CD4-positive, alpha-beta memory T cell (primary cell): Measurements from ENCODE around the gene DNAJA2. TPM values are rescaled to one million over a fixed set of nuclear protein-coding genes. Genes with fewer than 3 reads are reported as not detected.

Source experiments
- CTCF ChIA-PET: fragments of 350-600 bp; sonication (Branson Sonifier 250); formaldehyde crosslinking; loops from one replicate; lab custom pipeline; 2021; ENCODE audit warnings: inconsistent platforms; ENCODE audit not compliant: partially characterized antibody; lab: Charles Lee
- POLR2A ChIA-PET: fragments of 350-600 bp; sonication (Branson Sonifier 250); formaldehyde crosslinking; loops from one replicate; lab custom pipeline; 2021; ENCODE audit not compliant: partially characterized antibody; lab: Charles Lee
- DNase-seq, 5 donors: peaks; one replicate each; pipeline versions ENCODE4 v3.0.0 to v3.0.0-alpha.2; 2020 to 2022; ENCODE audit warnings: mixed read lengths in 1 of 5
- H3K27ac ChIP-seq: one replicate; pipeline ENCODE4 v1.7.0; 2013; ENCODE audit warnings: low read depth, low read length
- H3K27me3 ChIP-seq: 2 replicates; pipeline ENCODE4 v1.7.0; 2013; ENCODE audit warnings: mild to moderate bottlenecking, low read length, moderate library complexity; ENCODE audit not compliant: insufficient read depth
- H3K36me3 ChIP-seq: 2 replicates; pipeline ENCODE4 v1.7.0; 2013; ENCODE audit warnings: mild to moderate bottlenecking, low read length, moderate library complexity; ENCODE audit not compliant: insufficient read depth
- H3K4me1 ChIP-seq: 2 replicates; pipeline ENCODE4 v1.7.0; 2013; ENCODE audit warnings: mild to moderate bottlenecking, low read length, moderate library complexity; ENCODE audit not compliant: insufficient read depth
- H3K4me3 ChIP-seq, 2 donors: one replicate each; pipeline ENCODE4 v1.7.0; 2013; ENCODE audit warnings: low read length in 2 of 2, mild to moderate bottlenecking in 1 of 2
- H3K9me3 ChIP-seq, 2 donors: one replicate each; pipeline ENCODE4 v1.7.0; 2013; ENCODE audit warnings: low read length in 2 of 2, control low read depth in 1 of 2; ENCODE audit not compliant: control insufficient read depth in 1 of 2
- H3K27ac Mint-ChIP-seq, 7 donors: one replicate each; pipeline ENCODE4 v1.8.0; 2020 to 2021; ENCODE audit warnings: mixed read lengths in 7 of 7, mild to moderate bottlenecking in 6 of 7, inconsistent platforms in 3 of 7, moderate library complexity in 3 of 7
- H3K27me3 Mint-ChIP-seq, 2 donors: one replicate each; pipeline ENCODE4 v1.8.0; 2020 to 2021; ENCODE audit warnings: mixed read lengths in 2 of 2
- H3K36me3 Mint-ChIP-seq, 2 donors: one replicate each; pipeline ENCODE4 v1.8.0; 2020 to 2021; ENCODE audit warnings: mixed read lengths in 2 of 2, inconsistent platforms in 1 of 2, mild to moderate bottlenecking in 1 of 2
- H3K4me1 Mint-ChIP-seq, 4 donors: one replicate each; pipeline ENCODE4 v1.8.0; 2020 to 2021; ENCODE audit warnings: mixed read lengths in 4 of 4, mild to moderate bottlenecking in 1 of 4
- H3K4me3 Mint-ChIP-seq, 8 donors: one replicate each; pipeline ENCODE4 v1.8.0; 2020 to 2021; ENCODE audit warnings: mixed read lengths in 8 of 8, mild to moderate bottlenecking in 7 of 8, moderate library complexity in 6 of 8, inconsistent platforms in 3 of 8
- H3K9me3 Mint-ChIP-seq, 8 donors: one replicate each; pipeline ENCODE4 v1.8.0; 2020 to 2021; ENCODE audit warnings: mixed read lengths in 8 of 8, mild to moderate bottlenecking in 5 of 8, inconsistent platforms in 3 of 8, moderate library complexity in 1 of 8
- intact Hi-C: fragments of 100-400 bp; cut with micrococcal nuclease; formaldehyde crosslinking; loops from one replicate; pipeline ENCODE4 v1.15.1; 2023
- polyA plus RNA-seq, 2 donors: library from polyadenylated mRNA; unstranded; fragments of 300-500 nt; fragmentation: Illumina TruSeq; gene quantifications; one replicate each; pipeline ENCODE4 v1.2.3, GENCODE V29; 2021
- total RNA-seq, 2 experiments: library from RNA; stranded (reverse); gene quantifications; one replicate each; pipeline ENCODE4 v1.2.3, GENCODE V29; 2021

DNAJA2 gene
- total RNA-seq (10 to 100 TPM; 73.2 to 79.5 TPM), polyA plus RNA-seq (10 to 100 TPM; 79.2 to 95.6 TPM)

GRCh38 chr16:46973207-46973995 is at the start of gene DNAJA2:
Gene DNAJA2, minus strand, starts transcription at chr16:46973674. Its CDS starts 102 bp downstream, at chr16:46973572.
- Histone ChIP-seq H3K4me1 (peaks cover 64% of the 10 kb centered on the region), H3K36me3 (peaks cover 16% of the 10 kb centered on the region), H3K27me3 (no peaks in the 10 kb centered on the region), H3K4me3 (peak within 1 kb of the TSS; percentile 85 to 95), H3K27ac (peak within 1 kb of the TSS; percentile 91), H3K9me3 (no peaks in the 10 kb centered on the region)
- DNase-seq: peak; percentile 87 to 92 (median 91)
- Mint-ChIP-seq H3K36me3 (peaks cover 15 to 32% of the 10 kb centered on the region in 2 donors), H3K9me3 (no peaks in the 10 kb centered on the region), H3K4me1 (peaks cover 35 to 74% (median 54%) of the 10 kb centered on the region in 4 donors), H3K27ac (peak within 1 kb of the TSS; percentile 95 to 100 (median 99)), H3K4me3 (peak within 1 kb of the TSS; percentile 92 to 98 (median 95)), H3K27me3 (no peaks in the 10 kb centered on the region)
- intact Hi-C loops: loop anchor here (1.0 to 5.0 kb wide), 8 partner anchors 64 to 1637 kb away; partner anchors contain the start of genes C16orf87, ITFG1, LONP2 and N4BP1
- CTCF ChIA-PET: interaction anchor here (0.8 to 2.8 kb wide), 8 partner anchors 8 to 1650 kb away, joined by 3 to 13 read pairs (median 4); partner anchors contain the start of gene NETO2
- POLR2A ChIA-PET: interaction anchor here (0.6 to 2.9 kb wide), 31 partner anchors 8 to 1650 kb away, joined by 3 to 23 read pairs (median 5); partner anchors contain the start of genes C16orf87, GPT2, ITFG1 and LONP2

GRCh38 chr16:47019568-47019967 is 46.1 kb upstream of the DNAJA2 start:
- H3K9me3 Mint-ChIP-seq: no peaks in the 10 kb centered on the region
- POLR2A ChIA-PET: interaction anchor here (1.2 kb wide), 1 partner anchor 46 kb away, joined by 3 read pairs; no protein-coding TSS in a partner anchor
- DNase-seq: no peak
- H3K36me3 Mint-ChIP-seq: no peaks in the 10 kb centered on the region
- H3K9me3 ChIP-seq: no peaks in the 10 kb centered on the region
- no peaks in the 10 kb centered on the region for H3K27me3 ChIP-seq
- intact Hi-C loops: no loop called here
- no peak overlapping the region for H3K4me3 ChIP-seq
- CTCF ChIA-PET: interaction anchor here (0.8 to 3.5 kb wide), 3 partner anchors 11 to 166 kb away, joined by 3 to 16 read pairs (median 4); no protein-coding TSS in a partner anchor
- H3K4me3 Mint-ChIP-seq: no peak overlapping the region
- no peaks in the 10 kb centered on the region for H3K27me3 Mint-ChIP-seq
- H3K4me1 Mint-ChIP-seq: peaks cover 12 to 23% (median 19%) of the 10 kb centered on the region in 4 donors
- H3K36me3 ChIP-seq: no peaks in the 10 kb centered on the region
- no peak overlapping the region for H3K27ac Mint-ChIP-seq
- H3K4me1 ChIP-seq: peaks cover 11% of the 10 kb centered on the region
- H3K27ac ChIP-seq: no peak overlapping the region

GRCh38 chr16:47018223-47018891 is 44.9 kb upstream of the DNAJA2 start:
- peaks cover 12 to 23% (median 19%) of the 10 kb centered on the region in 4 donors for H3K4me1 Mint-ChIP-seq
- H3K27me3 ChIP-seq: no peaks in the 10 kb centered on the region
- peak in 4 of 5 donors; percentile 24 to 36 (median 33) for DNase-seq
- no peaks in the 10 kb centered on the region for H3K36me3 Mint-ChIP-seq
- peak overlapping the region in 1 of 8 donors; percentile 20 for H3K4me3 Mint-ChIP-seq
- no peaks in the 10 kb centered on the region for H3K27me3 Mint-ChIP-seq
- H3K27ac Mint-ChIP-seq: peak overlapping the region in 2 of 7 donors; percentile 10 to 17
- POLR2A ChIA-PET: interaction anchor here (1.2 kb wide), 1 partner anchor 44 kb away, joined by 3 read pairs; no protein-coding TSS in a partner anchor
- H3K36me3 ChIP-seq: no peaks in the 10 kb centered on the region
- CTCF ChIA-PET: interaction anchor here (0.6 to 3.5 kb wide), 5 partner anchors 9 to 68 kb away, joined by 3 to 16 read pairs (median 3); no protein-coding TSS in a partner anchor
- H3K9me3 Mint-ChIP-seq: no peaks in the 10 kb centered on the region
- H3K4me3 ChIP-seq: no peak overlapping the region
- intact Hi-C loops: loop anchor here (1.0 kb wide), 1 partner anchor 70 kb away; no protein-coding TSS in a partner anchor
- no peak overlapping the region for H3K27ac ChIP-seq
- no peaks in the 10 kb centered on the region for H3K9me3 ChIP-seq
- peaks cover 11% of the 10 kb centered on the region for H3K4me1 ChIP-seq

- no peak overlapping the region for H3K4me3 ChIP-seq
- no peak for DNase-seq
- H3K4me3 Mint-ChIP-seq: peak overlapping the region in 1 of 8 donors; percentile 32
- H3K27ac ChIP-seq: no peak overlapping the region
- H3K9me3 Mint-ChIP-seq: no peaks in the 10 kb centered on the region
- POLR2A ChIA-PET: interaction anchor here (1.2 kb wide), 1 partner anchor 43 kb away, joined by 3 read pairs; no protein-coding TSS in a partner anchor
- H3K36me3 ChIP-seq: no peaks in the 10 kb centered on the region
- H3K27me3 Mint-ChIP-seq: no peaks in the 10 kb centered on the region
- peaks cover 11% of the 10 kb centered on the region for H3K4me1 ChIP-seq
- no peaks in the 10 kb centered on the region for H3K9me3 ChIP-seq
- no peaks in the 10 kb centered on the region for H3K36me3 Mint-ChIP-seq
- H3K27ac Mint-ChIP-seq: peak overlapping the region in 1 of 7 donors; percentile 83
- intact Hi-C loops: loop anchor here (1.0 kb wide), 1 partner anchor 69 kb away; no protein-coding TSS in a partner anchor
- no peaks in the 10 kb centered on the region for H3K27me3 ChIP-seq
- peaks cover 12 to 23% (median 19%) of the 10 kb centered on the region in 4 donors for H3K4me1 Mint-ChIP-seq
- CTCF ChIA-PET: interaction anchor here (3.5 kb wide), 1 partner anchor 20 kb away, joined by 16 read pairs; no protein-coding TSS in a partner anchor
These were observed 44.2 kb upstream of the DNAJA2 start for GRCh38 chr16:47017636-47018035.

- intact Hi-C loops: no loop called here
- H3K36me3 Mint-ChIP-seq: no peaks in the 10 kb centered on the region
- peak overlapping the region in 4 of 7 donors; percentile 17 to 72 (median 54) for H3K27ac Mint-ChIP-seq
- peaks cover 11% of the 10 kb centered on the region for H3K4me1 ChIP-seq
- ChIA-PET POLR2A (no interaction called here), CTCF (no interaction called here)
- H3K4me3 ChIP-seq: no peak overlapping the region
- H3K27ac ChIP-seq: no peak overlapping the region
- no peaks in the 10 kb centered on the region for H3K9me3 ChIP-seq
- peaks cover 12 to 23% (median 19%) of the 10 kb centered on the region in 4 donors for H3K4me1 Mint-ChIP-seq
- H3K4me3 Mint-ChIP-seq: peak overlapping the region in 6 of 8 donors; percentile 8 to 51 (median 17)
- no peaks in the 10 kb centered on the region for H3K9me3 Mint-ChIP-seq
- no peaks in the 10 kb centered on the region for H3K36me3 ChIP-seq
- DNase-seq: no peak
- H3K27me3 Mint-ChIP-seq: no peaks in the 10 kb centered on the region
- H3K27me3 ChIP-seq: no peaks in the 10 kb centered on the region
These were observed 43.2 kb upstream of the DNAJA2 start for GRCh38 chr16:47016700-47017133.

- Mint-ChIP-seq H3K9me3 (no peaks in the 10 kb centered on the region), H3K4me1 (peaks cover 12 to 23% (median 19%) of the 10 kb centered on the region in 4 donors), H3K36me3 (no peaks in the 10 kb centered on the region), H3K27ac (no peak overlapping the region), H3K4me3 (no peak overlapping the region), H3K27me3 (no peaks in the 10 kb centered on the region)
- H3K4me3 ChIP-seq: no peak overlapping the region
- no peaks in the 10 kb centered on the region for H3K36me3 ChIP-seq
- no peak for DNase-seq
- intact Hi-C loops: no loop called here
- POLR2A ChIA-PET: no interaction called here
- H3K9me3 ChIP-seq: no peaks in the 10 kb centered on the region
- CTCF ChIA-PET: interaction anchor here (1.4 kb wide), 1 partner anchor 24 kb away, joined by 3 read pairs; no protein-coding TSS in a partner anchor
- H3K27ac ChIP-seq: no peak overlapping the region
- peaks cover 11% of the 10 kb centered on the region for H3K4me1 ChIP-seq
- no peaks in the 10 kb centered on the region for H3K27me3 ChIP-seq
These were observed 40.4 kb upstream of the DNAJA2 start for GRCh38 chr16:47013910-47014309.
